WTC11 (cell line): ENCODE results near the gene GNAT3. TPM values are rescaled to one million over a fixed set of nuclear protein-coding genes. Genes with fewer than 3 reads are reported as not detected.

Source experiments
- ATAC-seq: fragments of 200-7000 bp; cut with Tn5 transposase; 2 replicates; pipeline ENCODE4 v1.10.0; 2021; ENCODE audit warnings: mild to moderate bottlenecking, moderate library complexity
- CTCF ChIA-PET: fragments of 300-600 bp; sonication (Branson Sonifier 250); formaldehyde crosslinking; loops from one replicate; lab custom pipeline; 2021; ENCODE audit warnings: antibody characterized with exemption; lab: Charles Lee
- POLR2A ChIA-PET: fragments of 350-600 bp; sonication (Branson Sonifier 250); formaldehyde crosslinking; loops from one replicate; lab custom pipeline; 2021; ENCODE audit warnings: antibody characterized with exemption; lab: Charles Lee
- DNase-seq: peaks from one replicate; pipeline ENCODE4 v3.0.0; 2021; ENCODE audit warnings: low spot score
- H3K27ac Mint-ChIP-seq: 2 replicates; pipeline ENCODE4 v1.8.0; 2021; ENCODE audit warnings: mixed read lengths
- H3K27me3 Mint-ChIP-seq: 2 replicates; pipeline ENCODE4 v1.8.0; 2021; ENCODE audit warnings: low read depth, mild to moderate bottlenecking, moderate library complexity, mixed read lengths
- H3K36me3 Mint-ChIP-seq: 2 replicates; pipeline ENCODE4 v1.8.0; 2021; ENCODE audit warnings: mixed read lengths
- H3K4me1 Mint-ChIP-seq: 2 replicates; pipeline ENCODE4 v1.8.0; 2022; ENCODE audit warnings: mixed read lengths
- H3K4me3 Mint-ChIP-seq: 2 replicates; pipeline ENCODE4 v1.8.0; 2021; ENCODE audit warnings: mild to moderate bottlenecking, moderate library complexity, mixed read lengths
- H3K9me3 Mint-ChIP-seq: 2 replicates; pipeline ENCODE4 v1.8.0; 2021; ENCODE audit warnings: mixed read lengths
- CREM ChIP-seq: sonication (generic); formaldehyde crosslinking; IDR thresholded peaks from 2 replicates; pipeline ENCODE4 v1.8.1; 2022; ENCODE audit warnings: mild to moderate bottlenecking, missing genetic modification reagents, moderate library complexity
- GABPB1 ChIP-seq: sonication (generic); formaldehyde crosslinking; IDR thresholded peaks from 2 replicates; pipeline ENCODE4 v1.8.1; 2023; ENCODE audit warnings: mild to moderate bottlenecking, missing genetic modification reagents
- HMGA2 ChIP-seq: fragments of 250-450 bp; sonication (Bioruptor Pico); IDR thresholded peaks from 2 replicates; pipeline ENCODE4 v1.4.0; 2021; ENCODE audit warnings: mild to moderate bottlenecking, moderate library complexity
- NFYB ChIP-seq: sonication (generic); formaldehyde crosslinking; conservative IDR thresholded peaks from 2 replicates; pipeline ENCODE4 v1.8.0; 2022; ENCODE audit warnings: low read depth, missing genetic modification reagents
- OVOL2 ChIP-seq: fragments of 250-450 bp; sonication (Bioruptor Pico); IDR thresholded peaks from 2 replicates; pipeline ENCODE4 v1.9.0; 2021; ENCODE audit warnings: mild to moderate bottlenecking, borderline replicate concordance
- RORB ChIP-seq: fragments of 250-450 bp; sonication (Bioruptor Pico); IDR thresholded peaks from 2 replicates; pipeline ENCODE4 v1.9.0; 2021; ENCODE audit warnings: mild to moderate bottlenecking
- TEAD1 ChIP-seq: sonication (generic); formaldehyde crosslinking; IDR thresholded peaks from 2 replicates; pipeline ENCODE4 v1.8.0; 2022; ENCODE audit warnings: mild to moderate bottlenecking, missing genetic modification reagents
- ZBTB21 ChIP-seq: sonication (generic); formaldehyde crosslinking; IDR thresholded peaks from 2 replicates; pipeline ENCODE4 v1.8.1; 2023; ENCODE audit warnings: mild to moderate bottlenecking, missing genetic modification reagents, borderline replicate concordance
- ZNF232 ChIP-seq: sonication (generic); formaldehyde crosslinking; IDR thresholded peaks from 2 replicates; pipeline ENCODE4 v1.8.0; 2022; ENCODE audit warnings: mild to moderate bottlenecking, missing genetic modification reagents
- total RNA-seq: library from RNA; stranded (reverse); gene quantifications from 3 replicates; pipeline ENCODE4 v1.2.3, GENCODE V29; 2021
- TF ChIP-seq, protein P1 (sequence below): fragments of 250-450 bp; sonication (Bioruptor Pico); IDR thresholded peaks from 2 replicates; pipeline ENCODE4 v1.9.0; 2021; ENCODE audit warnings: mild to moderate bottlenecking
- TF ChIP-seq, protein P2 (sequence below): sonication (generic); formaldehyde crosslinking; IDR thresholded peaks from 2 replicates; pipeline ENCODE4 v1.8.1; 2023; ENCODE audit warnings: mild to moderate bottlenecking, moderate library complexity, missing genetic modification reagents
- TF ChIP-seq, protein P3 (sequence below): sonication (generic); formaldehyde crosslinking; IDR thresholded peaks from 2 replicates; pipeline ENCODE4 v1.8.1; 2022; ENCODE audit warnings: missing genetic modification reagents, borderline replicate concordance
- TF ChIP-seq, protein P4 (sequence below): sonication (generic); formaldehyde crosslinking; IDR thresholded peaks from 2 replicates; pipeline ENCODE4 v1.8.1; 2023; ENCODE audit warnings: mild to moderate bottlenecking, missing genetic modification reagents, moderate library complexity
- TF ChIP-seq, protein P5 (sequence below): fragments of 250-450 bp; sonication (Bioruptor Pico); IDR thresholded peaks from 2 replicates; pipeline ENCODE4 v1.9.0; 2021; ENCODE audit warnings: mild to moderate bottlenecking, borderline replicate concordance

GNAT3 gene
- total RNA-seq, 1 experiment from 2014 or later = not detected

DNA sequence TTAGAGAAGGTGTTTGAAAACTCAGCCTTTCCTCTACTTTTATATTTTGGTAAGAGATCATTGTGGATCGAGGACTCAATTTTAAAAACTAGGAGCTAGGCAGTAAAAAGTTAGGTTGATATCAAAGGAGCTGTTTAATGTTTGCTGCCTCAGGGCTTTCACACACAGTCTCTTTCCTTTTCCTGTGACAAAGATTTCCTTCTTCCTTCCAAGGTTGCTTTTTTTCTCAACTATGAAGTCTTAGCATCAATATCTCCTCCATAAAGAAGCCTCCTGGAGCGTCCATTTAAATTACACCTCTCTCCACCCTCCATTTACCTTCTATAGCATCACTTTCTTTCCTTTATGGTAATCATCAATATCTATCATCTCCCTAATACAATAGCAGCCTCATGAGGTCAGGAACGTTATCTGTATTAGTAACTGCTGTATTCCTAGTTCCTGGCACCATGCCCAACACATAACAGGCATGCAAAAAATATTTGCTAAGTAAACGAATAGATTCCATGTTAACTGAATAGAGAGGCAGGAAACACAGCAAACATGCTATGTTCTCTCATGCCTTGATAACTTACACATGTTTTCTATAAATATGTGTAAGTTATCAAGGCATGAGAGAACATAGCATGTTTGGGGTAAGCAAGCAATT, 48.5 kb downstream of the GNAT3 start:
- TF ChIP-seq ZNF232 = no peak
- TF ChIP-seq, protein P1, sequence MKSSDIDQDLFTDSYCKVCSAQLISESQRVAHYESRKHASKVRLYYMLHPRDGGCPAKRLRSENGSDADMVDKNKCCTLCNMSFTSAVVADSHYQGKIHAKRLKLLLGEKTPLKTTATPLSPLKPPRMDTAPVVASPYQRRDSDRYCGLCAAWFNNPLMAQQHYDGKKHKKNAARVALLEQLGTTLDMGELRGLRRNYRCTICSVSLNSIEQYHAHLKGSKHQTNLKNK (CRISPR knock-in tag) = no peak
- no peak for TF ChIP-seq CREM (CRISPR knock-in tag)
- TF ChIP-seq, protein P2, sequence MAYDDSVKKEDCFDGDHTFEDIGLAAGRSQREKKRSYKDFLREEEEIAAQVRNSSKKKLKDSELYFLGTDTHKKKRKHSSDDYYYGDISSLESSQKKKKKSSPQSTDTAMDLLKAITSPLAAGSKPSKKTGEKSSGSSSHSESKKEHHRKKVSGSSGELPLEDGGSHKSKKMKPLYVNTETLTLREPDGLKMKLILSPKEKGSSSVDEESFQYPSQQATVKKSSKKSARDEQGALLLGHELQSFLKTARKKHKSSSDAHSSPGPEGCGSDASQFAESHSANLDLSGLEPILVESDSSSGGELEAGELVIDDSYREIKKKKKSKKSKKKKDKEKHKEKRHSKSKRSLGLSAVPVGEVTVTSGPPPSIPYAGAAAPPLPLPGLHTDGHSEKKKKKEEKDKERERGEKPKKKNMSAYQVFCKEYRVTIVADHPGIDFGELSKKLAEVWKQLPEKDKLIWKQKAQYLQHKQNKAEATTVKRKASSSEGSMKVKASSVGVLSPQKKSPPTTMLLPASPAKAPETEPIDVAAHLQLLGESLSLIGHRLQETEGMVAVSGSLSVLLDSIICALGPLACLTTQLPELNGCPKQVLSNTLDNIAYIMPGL = no peak
- TF ChIP-seq, protein P3, sequence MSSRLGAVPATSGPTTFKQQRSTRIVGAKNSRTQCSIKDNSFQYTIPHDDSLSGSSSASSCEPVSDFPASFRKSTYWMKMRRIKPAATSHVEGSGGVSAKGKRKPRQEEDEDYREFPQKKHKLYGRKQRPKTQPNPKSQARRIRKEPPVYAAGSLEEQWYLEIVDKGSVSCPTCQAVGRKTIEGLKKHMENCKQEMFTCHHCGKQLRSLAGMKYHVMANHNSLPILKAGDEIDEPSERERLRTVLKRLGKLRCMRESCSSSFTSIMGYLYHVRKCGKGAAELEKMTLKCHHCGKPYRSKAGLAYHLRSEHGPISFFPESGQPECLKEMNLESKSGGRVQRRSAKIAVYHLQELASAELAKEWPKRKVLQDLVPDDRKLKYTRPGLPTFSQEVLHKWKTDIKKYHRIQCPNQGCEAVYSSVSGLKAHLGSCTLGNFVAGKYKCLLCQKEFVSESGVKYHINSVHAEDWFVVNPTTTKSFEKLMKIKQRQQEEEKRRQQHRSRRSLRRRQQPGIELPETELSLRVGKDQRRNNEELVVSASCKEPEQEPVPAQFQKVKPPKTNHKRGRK (CRISPR knock-in tag) = no peak
- TF ChIP-seq GABPB1 = no peak
- TF ChIP-seq ZBTB21 (CRISPR knock-in tag) = no peak
- TF ChIP-seq, protein P4, sequence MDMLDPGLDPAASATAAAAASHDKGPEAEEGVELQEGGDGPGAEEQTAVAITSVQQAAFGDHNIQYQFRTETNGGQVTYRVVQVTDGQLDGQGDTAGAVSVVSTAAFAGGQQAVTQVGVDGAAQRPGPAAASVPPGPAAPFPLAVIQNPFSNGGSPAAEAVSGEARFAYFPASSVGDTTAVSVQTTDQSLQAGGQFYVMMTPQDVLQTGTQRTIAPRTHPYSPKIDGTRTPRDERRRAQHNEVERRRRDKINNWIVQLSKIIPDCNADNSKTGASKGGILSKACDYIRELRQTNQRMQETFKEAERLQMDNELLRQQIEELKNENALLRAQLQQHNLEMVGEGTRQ (CRISPR knock-in tag) = no peak
- no peak for TF ChIP-seq RORB (CRISPR knock-in tag)
- TF ChIP-seq TEAD1 (CRISPR knock-in tag) = no peak
- Mint-ChIP-seq H3K27me3 (no peaks in the 10 kb centered on the region), H3K9me3 (no peaks in the 10 kb centered on the region), H3K4me3 (no peak overlapping the region), H3K36me3 (no peaks in the 10 kb centered on the region), H3K4me1 (no peaks in the 10 kb centered on the region), H3K27ac (no peak overlapping the region)
- ChIA-PET POLR2A (no interaction called here), CTCF (no interaction called here)
- ATAC-seq (no peak), DNase-seq (no peak)

DNA sequence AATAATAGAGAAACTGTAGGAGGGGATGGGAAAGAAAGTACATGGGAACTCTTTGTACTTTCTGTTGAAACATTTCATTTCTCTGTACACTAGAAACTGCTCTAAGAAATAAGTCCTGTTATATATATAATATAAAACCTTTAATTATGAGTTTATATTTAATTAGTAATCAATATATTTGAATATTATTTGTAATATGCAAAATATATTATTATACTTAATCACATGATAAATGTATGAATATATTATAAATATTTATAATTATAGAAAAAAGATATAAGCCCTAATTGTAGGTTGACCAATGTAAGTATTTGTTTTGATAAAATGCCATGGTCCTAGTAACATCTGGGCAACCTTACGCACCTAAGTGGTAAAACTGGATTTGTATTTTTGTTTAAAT, 51.0 kb downstream of the GNAT3 start:
- DNase-seq = no peak
- Mint-ChIP-seq H3K36me3 (no peaks in the 10 kb centered on the region), H3K27me3 (no peaks in the 10 kb centered on the region), H3K27ac (no peak overlapping the region), H3K4me1 (no peaks in the 10 kb centered on the region), H3K4me3 (no peak overlapping the region), H3K9me3 (no peaks in the 10 kb centered on the region)
- TF ChIP-seq HMGA2 (CRISPR knock-in tag) (peak; percentile 94), NFYB (CRISPR knock-in tag) (no peak)
- POLR2A ChIA-PET = no interaction called here
- CTCF ChIA-PET = no interaction called here
- ATAC-seq = no peak

DNA sequence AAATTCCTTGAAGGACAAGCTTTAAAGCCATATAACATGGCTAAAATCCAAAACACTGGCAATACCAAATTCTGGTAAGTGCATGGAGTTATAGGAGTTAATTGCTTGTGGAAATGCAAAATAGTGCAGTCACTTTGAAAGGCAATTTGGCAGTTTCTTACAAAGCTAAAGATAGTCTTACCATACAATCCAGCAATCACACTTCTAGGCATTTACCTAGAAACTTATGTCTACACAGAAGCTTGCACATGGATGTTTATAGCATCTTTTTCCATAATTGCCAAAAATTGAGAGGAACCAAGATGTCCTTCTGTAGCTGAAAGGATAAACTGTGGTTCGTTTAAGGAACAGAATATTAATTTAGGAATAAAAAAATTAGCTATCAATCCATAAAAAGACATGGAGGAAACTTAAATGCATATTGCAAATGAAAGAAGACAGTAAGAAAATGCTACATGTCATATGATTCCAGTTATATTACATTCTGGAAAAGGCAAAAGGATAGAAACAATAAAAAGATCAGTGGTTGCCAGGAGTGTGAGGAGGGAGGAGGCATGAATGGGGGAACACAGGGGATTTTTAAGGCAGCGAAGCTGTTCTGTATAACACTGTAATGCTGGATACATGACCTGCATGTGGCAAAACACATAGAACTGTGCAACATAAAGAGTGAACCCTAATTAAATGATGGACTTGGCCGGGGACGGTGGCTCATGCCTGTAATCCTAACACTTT, 51.9 kb downstream of the GNAT3 start:
- Mint-ChIP-seq H3K36me3 (no peaks in the 10 kb centered on the region), H3K27ac (no peak overlapping the region), H3K4me3 (no peak overlapping the region), H3K4me1 (no peaks in the 10 kb centered on the region), H3K9me3 (no peaks in the 10 kb centered on the region), H3K27me3 (no peaks in the 10 kb centered on the region)
- TF ChIP-seq, protein P5, sequence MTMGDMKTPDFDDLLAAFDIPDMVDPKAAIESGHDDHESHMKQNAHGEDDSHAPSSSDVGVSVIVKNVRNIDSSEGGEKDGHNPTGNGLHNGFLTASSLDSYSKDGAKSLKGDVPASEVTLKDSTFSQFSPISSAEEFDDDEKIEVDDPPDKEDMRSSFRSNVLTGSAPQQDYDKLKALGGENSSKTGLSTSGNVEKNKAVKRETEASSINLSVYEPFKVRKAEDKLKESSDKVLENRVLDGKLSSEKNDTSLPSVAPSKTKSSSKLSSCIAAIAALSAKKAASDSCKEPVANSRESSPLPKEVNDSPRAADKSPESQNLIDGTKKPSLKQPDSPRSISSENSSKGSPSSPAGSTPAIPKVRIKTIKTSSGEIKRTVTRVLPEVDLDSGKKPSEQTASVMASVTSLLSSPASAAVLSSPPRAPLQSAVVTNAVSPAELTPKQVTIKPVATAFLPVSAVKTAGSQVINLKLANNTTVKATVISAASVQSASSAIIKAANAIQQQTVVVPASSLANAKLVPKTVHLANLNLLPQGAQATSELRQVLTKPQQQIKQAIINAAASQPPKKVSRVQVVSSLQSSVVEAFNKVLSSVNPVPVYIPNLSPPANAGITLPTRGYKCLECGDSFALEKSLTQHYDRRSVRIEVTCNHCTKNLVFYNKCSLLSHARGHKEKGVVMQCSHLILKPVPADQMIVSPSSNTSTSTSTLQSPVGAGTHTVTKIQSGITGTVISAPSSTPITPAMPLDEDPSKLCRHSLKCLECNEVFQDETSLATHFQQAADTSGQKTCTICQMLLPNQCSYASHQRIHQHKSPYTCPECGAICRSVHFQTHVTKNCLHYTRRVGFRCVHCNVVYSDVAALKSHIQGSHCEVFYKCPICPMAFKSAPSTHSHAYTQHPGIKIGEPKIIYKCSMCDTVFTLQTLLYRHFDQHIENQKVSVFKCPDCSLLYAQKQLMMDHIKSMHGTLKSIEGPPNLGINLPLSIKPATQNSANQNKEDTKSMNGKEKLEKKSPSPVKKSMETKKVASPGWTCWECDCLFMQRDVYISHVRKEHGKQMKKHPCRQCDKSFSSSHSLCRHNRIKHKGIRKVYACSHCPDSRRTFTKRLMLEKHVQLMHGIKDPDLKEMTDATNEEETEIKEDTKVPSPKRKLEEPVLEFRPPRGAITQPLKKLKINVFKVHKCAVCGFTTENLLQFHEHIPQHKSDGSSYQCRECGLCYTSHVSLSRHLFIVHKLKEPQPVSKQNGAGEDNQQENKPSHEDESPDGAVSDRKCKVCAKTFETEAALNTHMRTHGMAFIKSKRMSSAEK (CRISPR knock-in tag) = no peak
- TF ChIP-seq, protein P3 (CRISPR knock-in tag) = no peak
- no peak for TF ChIP-seq OVOL2
- ChIA-PET CTCF (no interaction called here), POLR2A (no interaction called here)
- DNase-seq = no peak
- no peak for ATAC-seq
